Measurements from ENCODE around the gene HYAL1.
"Not testable (repeated sequence)": the region's sequence is repeated elsewhere in the genome, so short reads cannot be mapped to it uniquely, and the experiment has no call there.

HYAL1 gene

DNA sequence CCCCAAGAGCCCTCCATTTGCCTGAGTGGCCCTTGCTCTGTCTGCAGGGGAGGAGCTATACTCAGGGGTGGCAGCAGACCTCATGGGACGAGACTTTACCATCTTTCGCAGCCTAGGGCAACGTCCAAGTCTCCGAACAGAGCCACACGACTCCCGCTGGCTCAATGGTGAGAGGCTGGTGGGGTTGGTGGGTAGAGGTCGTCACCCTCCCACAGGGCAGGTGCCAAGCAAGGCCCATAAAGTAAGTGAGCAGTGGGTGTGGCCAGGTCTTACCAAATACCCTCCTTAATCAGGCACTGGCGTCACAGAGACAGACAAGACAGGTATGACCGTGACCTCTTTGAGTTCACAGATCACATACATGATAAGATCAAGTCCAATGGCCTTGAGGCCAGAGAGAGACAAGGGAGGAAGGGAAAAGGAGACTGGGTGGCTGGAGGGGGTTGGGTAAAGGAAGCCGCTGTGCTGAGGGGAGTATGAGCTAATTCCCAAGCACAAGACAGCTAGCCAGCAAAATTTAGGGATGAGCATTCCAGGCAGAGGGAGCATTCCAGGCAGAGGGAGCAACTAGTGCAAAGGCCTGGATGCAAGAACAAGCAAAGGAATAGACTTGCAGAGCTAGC lies 31.9 kb downstream of the HYAL1 start:
- DNase-seq = no peak

DNA sequence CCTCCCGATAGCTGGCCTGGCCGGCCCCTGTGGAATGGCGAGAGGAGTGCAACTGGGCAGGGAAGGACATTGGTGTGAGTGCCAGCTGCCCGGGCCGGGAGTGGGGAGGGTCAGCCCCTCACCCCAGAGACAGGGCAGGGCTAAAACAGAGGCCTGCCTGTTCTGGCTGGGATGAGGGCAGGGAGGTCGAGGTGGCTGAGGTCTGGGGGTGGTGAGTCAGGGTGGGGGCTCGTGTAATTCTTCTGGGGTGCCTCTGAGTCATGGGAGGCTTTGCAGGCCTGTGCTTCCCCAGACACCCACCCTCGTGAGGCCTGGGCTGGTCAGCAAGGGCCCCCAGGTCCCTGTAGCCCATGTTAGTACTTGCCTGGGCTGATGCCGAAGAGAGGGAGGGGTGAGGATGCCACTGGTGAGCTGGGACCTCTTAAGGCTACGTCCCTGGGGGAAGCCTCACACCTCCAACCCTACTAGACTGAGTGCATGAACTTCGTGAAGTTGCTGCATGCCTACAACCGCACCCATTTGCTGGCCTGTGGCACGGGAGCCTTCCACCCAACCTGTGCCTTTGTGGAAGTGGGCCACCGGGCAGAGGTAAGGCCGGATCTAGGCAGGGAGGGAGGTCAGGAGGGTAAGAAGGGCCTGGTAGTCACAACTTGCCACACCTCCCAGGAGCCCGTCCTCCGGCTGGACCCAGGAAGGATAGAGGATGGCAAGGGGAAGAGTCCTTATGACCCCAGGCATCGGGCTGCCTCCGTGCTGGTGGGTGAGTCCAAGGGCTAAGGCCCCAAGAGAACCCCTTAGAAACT lies 32.8 kb downstream of the HYAL1 start:
- DNase-seq = no peak

DNA sequence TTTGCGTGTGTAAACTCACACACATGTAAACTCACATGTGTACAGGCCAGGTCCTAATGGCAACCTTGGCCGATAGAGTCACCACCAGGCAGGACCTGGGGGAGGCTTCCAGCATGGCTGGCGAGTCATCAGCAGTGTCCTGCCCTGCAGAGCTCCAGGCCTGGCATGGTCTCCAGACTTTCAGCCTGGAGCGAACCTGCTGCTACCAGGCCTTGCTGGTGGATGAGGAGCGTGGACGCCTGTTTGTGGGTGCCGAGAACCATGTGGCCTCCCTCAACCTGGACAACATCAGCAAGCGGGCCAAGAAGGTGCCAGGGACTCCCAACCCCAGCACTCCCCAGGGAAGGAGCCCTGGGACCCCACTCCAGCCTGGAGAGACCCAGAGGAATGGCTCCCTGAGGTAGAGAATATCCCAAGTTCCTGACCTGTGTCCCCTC lies 33.4 kb downstream of the HYAL1 start:
- DNase-seq = no peak

GRCh38 chr3:50269460-50269859 lies 33.9 kb downstream of the HYAL1 start:
- DNase-seq = no peak

DNA sequence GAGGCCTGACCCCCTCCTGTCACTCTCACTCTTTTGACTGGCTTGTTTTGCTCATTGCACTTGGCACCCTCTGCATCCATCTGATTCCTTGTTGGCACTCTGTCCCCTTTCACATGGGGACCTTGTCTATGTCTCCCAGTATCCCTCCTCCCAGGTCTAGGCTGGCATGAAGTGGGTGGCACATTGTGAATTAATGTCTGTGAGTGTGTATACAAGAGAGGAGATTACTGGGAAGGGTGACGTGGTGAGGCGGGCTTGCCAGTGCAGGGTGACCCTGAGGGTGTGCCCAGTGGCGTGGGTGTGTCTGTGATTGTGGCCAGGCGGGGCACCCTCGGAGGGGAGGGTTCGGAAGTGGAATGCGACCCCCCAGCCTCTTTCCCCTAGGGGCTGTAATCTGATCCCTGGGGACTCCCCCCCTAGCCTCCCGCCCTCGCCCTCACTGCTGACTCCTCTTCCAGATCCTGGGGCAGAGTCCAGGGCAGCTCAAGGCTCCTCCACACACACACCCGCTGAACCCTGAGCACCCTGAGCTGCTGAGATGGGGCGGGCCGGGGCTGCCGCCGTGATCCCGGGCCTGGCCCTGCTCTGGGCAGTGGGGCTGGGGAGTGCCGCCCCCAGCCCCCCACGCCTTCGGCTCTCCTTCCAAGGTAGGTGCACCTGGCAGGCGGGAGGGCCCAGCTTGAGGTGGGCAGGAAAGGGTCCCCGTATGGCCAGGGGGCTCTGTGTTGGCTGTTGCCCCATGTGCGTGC lies 34.5 kb downstream of the HYAL1 start, which contains the start of gene SEMA3B:
SEMA3B (plus strand) TSS at position 445 of the 749 bp plus-strand sequence; CDS start at position 539, 94 bp downstream.
- DNase-seq = no peak

GRCh38 chr3:50268276-50268675 lies 35.1 kb downstream of the HYAL1 start:
- DNase-seq = no peak

- DNase-seq = no peak
These were observed 36.0 kb downstream of the HYAL1 start for GRCh38 chr3:50267280-50267913.

- no peak for DNase-seq
These were observed 36.5 kb downstream of the HYAL1 start for GRCh38 chr3:50266836-50267235.

GRCh38 chr3:50266017-50266416 lies 37.4 kb downstream of the HYAL1 start:
- no peak for DNase-seq

- no peak for DNase-seq
These were observed 37.8 kb downstream of the HYAL1 start for GRCh38 chr3:50265571-50265970.

GRCh38 chr3:50264964-50265485 lies 38.3 kb downstream of the HYAL1 start:
- DNase-seq = no peak

DNA sequence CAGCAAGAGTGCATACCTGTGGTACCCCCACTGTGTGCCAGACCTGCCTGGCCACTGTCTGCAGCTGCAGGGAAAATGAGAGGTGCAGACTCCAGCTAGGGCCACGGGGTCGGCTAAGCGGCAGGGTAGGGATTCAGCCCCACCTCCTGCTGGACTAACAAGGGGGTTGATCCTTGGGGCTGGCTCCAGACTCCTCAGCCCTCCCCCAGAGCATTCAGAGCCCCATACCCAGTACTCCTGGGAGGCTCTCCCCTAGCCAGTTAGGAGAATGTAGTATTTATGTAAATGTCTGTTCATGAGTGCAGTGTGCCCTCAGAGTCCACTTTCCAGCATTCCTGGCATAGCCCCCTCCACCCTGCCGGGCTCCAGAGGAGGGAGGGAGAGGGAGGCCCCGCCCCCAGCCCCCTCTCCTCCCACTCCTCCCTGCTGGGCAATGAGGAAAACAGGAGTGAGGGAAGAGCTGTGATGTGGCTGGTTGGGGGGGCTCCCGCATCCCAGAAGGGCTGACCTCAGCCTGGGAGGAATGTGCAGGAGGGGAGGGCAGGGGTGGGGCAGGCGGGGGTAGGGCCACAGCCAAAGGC lies 38.9 kb downstream of the HYAL1 start:
- DNase-seq = no peak

DNA sequence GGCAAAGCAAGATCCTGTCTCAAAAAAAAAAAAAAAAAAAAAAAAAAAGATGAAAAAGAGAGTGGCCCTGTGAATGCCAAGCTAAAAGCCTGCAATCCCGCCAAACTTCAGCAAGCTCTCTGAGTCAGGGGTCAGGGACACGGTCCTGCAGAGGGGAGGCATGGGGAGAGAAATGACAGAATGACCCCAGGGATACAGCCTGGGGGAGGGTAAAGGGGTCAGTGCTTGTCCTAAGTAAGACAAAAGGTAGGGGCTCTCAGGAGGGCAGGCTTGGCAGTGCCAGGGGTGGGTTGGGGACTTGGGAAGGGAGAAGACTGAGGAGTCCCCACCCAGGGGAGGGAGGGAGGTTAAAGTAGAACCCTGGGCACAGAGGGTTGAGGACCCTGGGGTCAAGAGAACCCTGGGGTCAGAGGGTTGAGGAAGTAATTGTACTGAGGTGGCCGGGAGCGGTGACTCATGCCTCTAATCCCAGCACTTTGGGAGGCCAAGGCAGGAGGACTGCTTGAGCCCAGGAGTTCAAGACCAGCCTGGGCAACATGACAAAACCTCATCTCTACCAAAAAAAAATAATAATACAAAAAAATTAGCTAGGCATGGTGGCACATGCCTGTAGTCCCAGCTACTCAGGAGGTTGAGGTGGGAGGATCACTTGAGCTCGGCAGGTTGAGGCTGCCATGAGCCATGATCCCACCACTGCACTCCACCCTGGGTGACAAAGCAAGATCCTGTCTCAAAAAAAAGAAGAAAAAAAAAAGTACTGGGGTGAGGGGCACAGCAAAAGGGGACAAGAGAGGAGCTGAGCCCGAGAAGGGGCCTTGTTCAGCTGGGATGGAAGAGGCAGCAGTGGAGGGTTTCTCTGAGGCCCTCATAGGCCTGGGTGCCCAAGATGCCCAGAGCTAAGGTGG lies 39.6 kb downstream of the HYAL1 start:
- DNase-seq = no peak

- DNase-seq = no peak
These were observed 40.6 kb downstream of the HYAL1 start for GRCh38 chr3:50262778-50263177.

GRCh38 chr3:50262200-50262599 lies 41.2 kb downstream of the HYAL1 start:
- not testable (repeated sequence) for DNase-seq

DNA sequence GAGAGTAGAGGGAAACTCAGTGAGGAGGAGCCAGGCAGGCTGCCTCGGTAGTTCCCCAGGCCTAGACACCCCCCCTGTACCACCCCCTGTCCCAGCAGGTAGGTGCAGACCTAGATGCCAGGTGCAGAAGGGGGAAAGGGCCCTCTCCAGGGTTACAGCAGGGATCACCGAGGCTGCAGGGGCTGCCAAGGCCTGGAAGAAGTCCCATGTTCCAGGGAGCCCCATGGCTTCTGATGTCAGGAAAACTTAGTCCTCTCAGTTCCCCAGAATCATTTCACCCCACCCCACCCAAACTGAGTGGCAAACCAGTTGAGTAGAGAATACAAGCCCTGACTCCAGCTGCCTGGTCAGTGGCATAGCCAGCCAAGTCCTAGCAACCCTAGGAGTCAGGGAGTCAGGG lies 41.9 kb downstream of the HYAL1 start:
- no peak for DNase-seq

- DNase-seq = no peak
These were observed 42.4 kb downstream of the HYAL1 start for GRCh38 chr3:50260942-50261441.

GRCh38 chr3:50260027-50260941 lies 43.1 kb downstream of the HYAL1 start:
- DNase-seq = peak; percentile 78 to 91

DNA sequence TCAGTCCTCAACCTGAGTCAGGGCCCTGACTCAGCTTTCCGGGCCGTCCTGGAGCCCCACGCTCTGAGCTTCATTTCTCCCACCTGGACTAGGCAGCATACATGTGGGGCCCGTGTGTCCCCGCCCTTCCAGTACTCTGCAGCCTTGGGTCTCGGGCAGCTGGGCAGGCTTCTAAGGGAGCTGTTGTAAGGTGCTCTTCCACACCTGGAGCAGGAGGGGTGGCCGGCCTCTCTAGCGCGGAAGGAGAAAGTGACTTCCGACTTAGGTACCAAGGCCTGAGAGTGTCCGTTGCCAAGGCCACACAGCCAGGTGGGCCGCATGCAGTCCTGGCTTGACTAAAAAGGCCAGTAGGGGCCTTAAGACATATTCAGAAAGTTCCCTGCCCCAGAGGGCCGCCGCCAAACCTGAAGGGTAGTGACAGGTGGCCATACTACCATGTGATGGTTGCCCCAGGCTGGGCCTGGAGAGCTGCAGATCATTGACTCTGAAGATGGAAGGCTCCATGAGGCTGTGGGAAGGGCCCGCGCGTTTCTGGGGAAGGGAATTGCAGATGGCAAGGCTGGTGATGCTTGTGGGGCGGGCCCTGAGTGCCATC lies 43.8 kb downstream of the HYAL1 start:
- DNase-seq = no peak

DNA sequence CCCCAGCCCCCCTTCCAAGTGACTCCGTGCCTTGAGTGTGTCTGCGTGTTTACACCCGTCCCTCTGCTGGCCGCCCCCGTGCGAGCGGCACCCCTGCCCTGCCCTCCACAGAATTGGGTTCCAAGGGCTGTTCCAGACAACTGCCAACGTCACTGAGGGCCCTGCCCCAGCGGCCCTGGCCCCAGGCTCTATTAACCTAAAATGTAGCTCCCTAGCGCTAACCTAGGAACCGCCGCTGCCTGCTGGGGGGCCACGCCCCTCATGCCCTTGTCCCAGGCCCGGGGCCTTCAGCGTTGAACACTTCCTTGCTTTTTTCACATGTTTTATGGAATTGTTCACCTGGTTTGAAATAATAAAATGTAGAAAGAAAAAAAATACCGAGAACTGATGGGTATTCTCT lies 44.4 kb downstream of the HYAL1 start:
- DNase-seq = no peak
